Ectodermal cell (in vitro differentiated cells): Measurements from ENCODE around the gene PCGF3.
"Not testable (repeated sequence)": the region's sequence is repeated elsewhere in the genome, so short reads cannot be mapped to it uniquely, and the experiment has no call there.

Source experiments
- H3K27ac ChIP-seq: 2 replicates; pipeline ENCODE4 v1.7.0; 2013; ENCODE audit warnings: mild to moderate bottlenecking, low read depth, low read length; ENCODE audit not compliant: insufficient read depth, poor library complexity, severe bottlenecking
- H3K27me3 ChIP-seq: 2 replicates; pipeline ENCODE4 v1.7.0; 2013; ENCODE audit warnings: mild to moderate bottlenecking, low read length; ENCODE audit not compliant: insufficient read depth, control insufficient read depth, poor library complexity, severe bottlenecking
- H3K36me3 ChIP-seq: one replicate; pipeline ENCODE4 v1.7.0; 2013; ENCODE audit warnings: low read length; ENCODE audit not compliant: control insufficient read depth, insufficient read depth
- H3K4me1 ChIP-seq: one replicate; pipeline ENCODE4 v1.7.0; 2013; ENCODE audit warnings: low read length; ENCODE audit not compliant: control insufficient read depth, insufficient read depth
- H3K4me3 ChIP-seq: 2 replicates; pipeline ENCODE4 v1.7.0; 2013; ENCODE audit warnings: low read depth, low read length, control low read depth; ENCODE audit not compliant: insufficient read depth
- H3K9me3 ChIP-seq: 2 replicates; pipeline ENCODE4 v1.7.0; 2013; ENCODE audit warnings: mild to moderate bottlenecking, low read length, moderate library complexity; ENCODE audit not compliant: control insufficient read depth
- WGBS, 2 experiments: methylation state at CpG; one replicate each; pipeline ENCODE4 v1.1.7; 2013; ENCODE audit warnings: missing lambda C conversion rate in 2 of 2; 5-methylcytosine and 5-hydroxymethylcytosine counted together

The PCGF3 gene

DNA sequence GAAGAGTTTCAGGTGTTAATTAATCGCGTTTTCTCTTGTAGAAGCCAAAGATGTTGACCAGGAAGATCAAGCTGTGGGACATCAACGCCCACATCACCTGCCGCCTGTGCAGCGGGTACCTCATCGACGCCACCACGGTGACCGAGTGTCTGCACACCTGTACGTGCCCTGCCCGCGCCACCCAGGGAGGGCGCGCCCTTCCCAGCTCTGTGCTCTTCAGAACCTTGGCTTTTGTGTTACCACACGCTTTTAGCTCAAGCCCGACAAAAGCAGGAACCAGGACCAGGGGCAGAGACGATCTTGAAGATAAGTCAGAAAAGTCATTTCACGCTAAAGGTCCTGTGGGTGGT is 28.0 kb downstream of the PCGF3 start:
- WGBS, 2 experiments, result 95 to 97% methylated on average over 18 of the region's 18 CpGs

DNA sequence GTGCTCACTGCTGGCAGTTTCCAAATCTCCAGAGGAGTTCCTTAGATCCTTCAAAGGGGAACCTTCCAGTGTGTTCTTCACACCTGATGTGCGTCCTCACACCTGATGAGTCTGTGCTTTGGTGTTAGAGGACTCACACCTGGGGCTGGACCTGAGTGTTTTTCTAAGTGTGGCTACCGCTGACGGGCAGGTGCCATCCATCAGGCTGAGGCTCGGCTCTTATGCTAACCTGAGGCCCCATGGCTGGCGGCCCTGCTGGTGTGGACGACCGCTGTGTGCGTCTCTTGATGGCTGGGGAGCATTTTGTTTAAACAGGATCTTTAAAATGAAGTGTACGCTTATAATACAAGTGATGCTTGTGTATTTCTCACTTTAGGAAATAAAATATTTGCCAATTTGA is 28.4 kb downstream of the PCGF3 start:
- Histone ChIP-seq H3K36me3 (peaks cover 50% of the 10 kb centered on the region), H3K4me3 (no peak overlapping the region), H3K9me3 (no peaks in the 10 kb centered on the region), H3K27me3 (no peaks in the 10 kb centered on the region), H3K4me1 (no peaks in the 10 kb centered on the region), H3K27ac (no peak overlapping the region)
- WGBS, 2 experiments, result 93 to 97% methylated on average over 9 of the region's 9 CpGs

More for the DNA sequence above, 28.0 kb downstream of the PCGF3 start:
- Histone ChIP-seq H3K4me1 (no peaks in the 10 kb centered on the region), H3K4me3 (no peak overlapping the region), H3K27ac (no peak overlapping the region), H3K27me3 (no peaks in the 10 kb centered on the region), H3K36me3 (peaks cover 46% of the 10 kb centered on the region), H3K9me3 (no peaks in the 10 kb centered on the region)

- H3K36me3 ChIP-seq, result peaks cover 56% of the 10 kb centered on the region
- WGBS, 2 experiments, result 91 to 95% methylated on average over 9 of the region's 9 CpGs
- no peak overlapping the region for H3K27ac ChIP-seq
- H3K4me3 ChIP-seq, result no peak overlapping the region
- no peaks in the 10 kb centered on the region for H3K9me3 ChIP-seq
- no peaks in the 10 kb centered on the region for H3K4me1 ChIP-seq
- no peaks in the 10 kb centered on the region for H3K27me3 ChIP-seq
Measured at GRCh38 chr4:734951-735350, 29.3 kb downstream of the PCGF3 start.

DNA sequence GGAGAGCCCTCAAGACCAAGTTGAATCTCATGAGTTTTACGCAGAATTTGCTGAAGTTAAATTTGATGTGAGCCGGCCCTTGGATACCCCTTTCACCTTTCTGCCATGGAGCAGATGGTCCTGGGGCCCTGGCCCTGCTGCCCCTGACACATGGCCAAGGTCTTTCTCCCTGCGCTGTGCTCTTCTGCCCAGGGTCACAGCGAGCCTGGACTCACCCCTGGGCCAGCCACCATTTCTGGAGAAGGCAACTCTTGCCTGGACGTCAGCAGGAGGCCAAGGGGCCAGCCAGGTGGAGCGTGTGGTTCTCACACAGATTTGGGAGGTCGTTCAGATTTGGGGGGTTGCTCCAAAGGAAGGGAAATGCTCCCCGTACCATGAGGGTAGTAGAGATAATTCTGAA is 30.0 kb downstream of the PCGF3 start:
- Histone ChIP-seq H3K27me3 (no peaks in the 10 kb centered on the region), H3K4me1 (no peaks in the 10 kb centered on the region), H3K27ac (no peak overlapping the region), H3K36me3 (peaks cover 56% of the 10 kb centered on the region), H3K9me3 (no peaks in the 10 kb centered on the region), H3K4me3 (no peak overlapping the region)
- 96% methylated on average over 8 of the region's 8 CpGs for WGBS, 2 experiments

DNA sequence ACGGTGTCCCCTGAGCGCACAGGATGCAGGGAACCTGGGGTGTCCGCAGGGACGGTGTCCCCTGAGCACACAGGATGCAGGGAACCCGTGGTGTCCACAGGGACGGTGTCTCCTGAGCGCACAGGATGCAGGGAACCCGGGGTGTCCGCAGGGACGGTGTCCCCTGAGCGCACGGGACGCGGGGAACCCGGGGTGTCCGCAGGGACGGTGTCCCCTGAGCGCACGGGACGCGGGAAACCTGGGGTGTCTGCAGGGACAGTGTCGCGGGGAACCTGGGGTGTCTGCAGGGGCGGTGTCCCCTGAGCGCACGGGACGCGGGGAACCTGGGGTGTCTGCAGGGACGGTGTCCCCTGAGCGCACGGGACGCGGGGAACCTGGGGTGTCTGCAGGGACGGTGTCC is 30.9 kb downstream of the PCGF3 start:
- not testable (repeated sequence) for H3K9me3 ChIP-seq, H3K4me3 ChIP-seq, H3K27me3 ChIP-seq, H3K27ac ChIP-seq, H3K4me1 ChIP-seq
- H3K36me3 ChIP-seq, result peaks cover 51% of the 10 kb centered on the region
- WGBS, 2 experiments, result 98% methylated on average over 31 to 32 of the region's 34 CpGs

DNA sequence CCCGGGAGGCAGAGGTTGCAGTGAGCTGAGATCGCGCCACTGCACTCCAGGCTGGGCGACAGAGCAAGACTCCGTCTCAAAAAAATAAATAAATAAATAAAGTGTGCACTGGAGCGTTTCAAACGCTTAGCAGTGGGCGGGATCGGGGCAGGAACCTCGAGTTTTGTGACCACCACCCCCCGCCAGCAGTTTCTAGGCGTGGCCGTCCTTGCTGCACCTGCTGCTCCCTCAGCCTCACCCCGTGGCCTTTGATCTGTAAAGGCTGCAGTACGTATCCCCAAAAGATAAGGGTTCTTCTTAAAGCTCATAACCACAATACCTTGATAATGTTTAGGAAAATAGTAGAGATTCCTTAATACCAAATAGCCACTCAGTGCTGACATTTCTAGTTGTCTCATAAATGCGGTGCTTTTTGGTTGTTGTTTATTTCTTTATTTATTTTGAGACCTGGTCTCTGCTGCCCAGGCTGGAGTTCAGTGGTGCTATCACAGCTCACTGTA is 33.2 kb downstream of the PCGF3 start:
- no peaks in the 10 kb centered on the region for H3K27me3 ChIP-seq
- peaks cover 38% of the 10 kb centered on the region for H3K36me3 ChIP-seq
- no peaks in the 10 kb centered on the region for H3K4me1 ChIP-seq
- no peaks in the 10 kb centered on the region for H3K9me3 ChIP-seq
- H3K27ac ChIP-seq, result no peak overlapping the region
- H3K4me3 ChIP-seq, result no peak overlapping the region
- 94% methylated on average over 16 of the region's 16 CpGs for WGBS, 2 experiments

DNA sequence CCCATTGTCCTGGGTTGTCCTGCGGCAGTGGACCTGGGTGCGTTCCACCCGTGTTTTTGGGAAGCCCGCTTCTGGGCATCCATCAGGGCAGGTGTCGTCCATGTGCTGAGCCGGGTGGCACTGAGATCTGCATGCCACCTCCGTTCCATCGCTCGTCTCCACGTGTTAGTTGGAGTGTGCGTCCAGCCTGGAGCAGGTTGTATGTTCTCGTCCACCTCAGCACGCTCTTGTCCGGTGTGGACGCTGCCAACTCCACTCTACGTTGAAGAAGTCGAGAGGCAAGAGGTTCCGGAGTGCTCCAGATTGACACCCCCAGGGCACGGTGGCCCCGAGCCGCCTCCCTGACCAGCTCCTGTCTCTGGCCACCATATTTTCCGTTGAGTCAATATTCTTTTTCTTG is 33.9 kb downstream of the PCGF3 start:
- no peaks in the 10 kb centered on the region for H3K4me1 ChIP-seq

DNA sequence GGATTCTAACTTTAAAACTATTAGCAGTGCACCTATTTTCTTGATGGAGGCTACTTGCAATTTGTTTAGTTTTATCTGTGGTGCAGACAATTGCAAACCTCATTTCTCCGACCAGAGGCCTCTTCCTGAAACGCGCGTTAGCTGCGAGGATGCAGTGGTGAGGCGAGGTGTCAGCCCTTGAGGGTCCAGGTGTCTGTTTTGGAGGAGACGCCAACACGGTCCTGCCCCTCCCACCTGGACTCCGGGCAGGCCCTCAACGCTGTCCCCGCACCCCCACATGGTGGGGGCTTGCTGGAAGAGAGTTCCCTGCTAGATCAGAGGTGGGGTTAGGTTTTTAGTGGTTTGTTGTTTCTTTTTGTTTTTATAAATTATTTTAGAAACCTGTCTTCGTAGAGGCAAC is 34.4 kb downstream of the PCGF3 start:
- H3K36me3 ChIP-seq, result peaks cover 32% of the 10 kb centered on the region
- WGBS, 2 experiments, result 97% methylated on average over 12 of the region's 12 CpGs
- H3K4me1 ChIP-seq, result no peaks in the 10 kb centered on the region
- H3K9me3 ChIP-seq, result no peaks in the 10 kb centered on the region
- H3K27ac ChIP-seq, result no peak overlapping the region
- H3K27me3 ChIP-seq, result no peaks in the 10 kb centered on the region
- no peak overlapping the region for H3K4me3 ChIP-seq

More for the DNA sequence above, 33.9 kb downstream of the PCGF3 start:
- H3K36me3 ChIP-seq, result peaks cover 37% of the 10 kb centered on the region
- H3K27me3 ChIP-seq, result no peaks in the 10 kb centered on the region
- H3K27ac ChIP-seq, result no peak overlapping the region
- no peaks in the 10 kb centered on the region for H3K9me3 ChIP-seq
- no peak overlapping the region for H3K4me3 ChIP-seq
- WGBS, 2 experiments, result 95% methylated on average over 22 of the region's 22 CpGs

GRCh38 chr4:740656-741282 is 35.1 kb downstream of the PCGF3 start:
- Histone ChIP-seq H3K36me3 (peaks cover 26% of the 10 kb centered on the region), H3K27me3 (no peaks in the 10 kb centered on the region), H3K4me3 (no peak overlapping the region), H3K4me1 (no peaks in the 10 kb centered on the region), H3K27ac (no peak overlapping the region), H3K9me3 (no peaks in the 10 kb centered on the region)
- WGBS, 2 experiments, result 96% methylated on average over 19 of the region's 19 CpGs

DNA sequence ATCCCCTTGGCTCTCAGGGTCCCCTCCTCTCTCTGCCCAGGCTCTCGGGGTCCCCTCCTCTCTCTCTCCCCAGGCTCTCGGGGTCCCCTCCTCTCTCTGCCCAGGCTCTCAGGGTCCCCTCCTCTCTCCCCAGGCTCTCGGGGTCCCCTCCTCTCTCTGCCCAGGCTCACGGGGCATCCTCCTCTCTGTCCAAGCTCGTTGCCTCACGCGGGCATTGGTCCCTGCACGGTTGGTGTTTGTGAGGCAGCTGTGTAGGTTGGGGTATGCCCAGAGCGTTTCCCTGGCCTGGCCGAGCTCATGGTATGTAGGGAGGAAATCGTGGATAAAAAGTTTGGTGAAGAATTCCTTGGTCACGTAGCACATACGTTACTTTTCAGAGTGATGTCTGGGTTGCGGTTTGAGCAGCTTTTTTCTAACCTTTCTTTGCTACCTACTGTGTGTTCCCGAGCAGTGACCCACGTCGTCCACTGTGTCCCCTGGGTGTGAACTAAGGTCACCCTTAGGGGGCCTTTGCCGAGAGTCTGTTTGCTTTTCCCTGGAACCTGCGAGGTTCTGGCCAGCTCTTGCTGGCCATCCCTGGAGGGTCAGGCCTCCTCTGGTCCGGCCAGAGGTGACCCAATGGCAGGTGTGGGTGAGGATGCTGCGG is 36.6 kb downstream of the PCGF3 start:
- 91 to 92% methylated on average over 20 to 21 of the region's 21 CpGs for WGBS, 2 experiments
- Histone ChIP-seq H3K9me3 (no peaks in the 10 kb centered on the region), H3K27me3 (no peaks in the 10 kb centered on the region), H3K4me3 (no peak overlapping the region), H3K27ac (no peak overlapping the region), H3K36me3 (peaks cover 25% of the 10 kb centered on the region), H3K4me1 (no peaks in the 10 kb centered on the region)
